ENCODE data around the gene ORC3. TPM values are rescaled to one million over a fixed set of nuclear protein-coding genes. Genes with fewer than 3 reads are reported as not detected.

Gene ORC3
- total RNA-seq, 1 experiment from 2014 or later, result 46.5 TPM

GRCh38 chr6:87655824-87656223 lies 65.9 kb downstream of the ORC3 start:
- CTCF ChIA-PET, result no interaction called here

DNA sequence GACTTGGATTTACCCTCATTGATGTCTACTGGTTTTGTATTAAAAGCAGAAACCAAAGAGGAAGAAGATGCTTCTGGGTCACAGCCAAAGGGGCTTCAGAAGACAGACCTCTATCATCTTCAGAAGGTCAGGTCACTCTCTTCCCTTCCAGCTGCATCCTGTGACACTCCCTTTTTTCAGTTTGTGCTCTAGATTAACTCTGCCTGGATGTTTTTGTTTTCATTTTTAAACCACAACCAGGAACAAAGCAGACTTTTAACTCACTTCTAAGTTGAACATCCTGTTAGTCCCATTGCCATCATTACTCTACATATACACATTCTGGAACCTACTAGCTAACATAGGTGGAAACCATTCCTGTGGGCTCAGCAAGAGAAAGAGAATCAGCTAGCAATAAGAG lies 66.9 kb downstream of the ORC3 start:
- ChIA-PET CTCF (interaction anchor here (0.7 kb wide), 1 partner anchor 41 kb away, joined by 5 read pairs; no protein-coding TSS in a partner anchor), POLR2A (ENCODE audit: low non-redundant PET) (no interaction called here)
- Histone ChIP-seq H3K4me1 (ENCODE audit: insufficient read depth, low read length, poor library complexity, severe bottlenecking) (peaks cover 44% of the 10 kb centered on the region), H3K36me3 (ENCODE audit: insufficient read depth, low read length, poor library complexity, severe bottlenecking) (peaks cover 19% of the 10 kb centered on the region), H3K4me3 (ENCODE audit: low read depth, low read length, poor library complexity, severe bottlenecking) (no peak overlapping the region), H3K27ac (ENCODE audit: low read depth, low read length, poor library complexity, severe bottlenecking) (no peak overlapping the region), H3K27me3 (replicated peaks; ENCODE audit: insufficient read depth, low read depth, low read length, poor library complexity) (no peaks in the 10 kb centered on the region), H3K9me3 (ENCODE audit: low read depth, low read length, poor library complexity, severe bottlenecking) (no peaks in the 10 kb centered on the region)
- TF ChIP-seq CTCF (conservative IDR thresholded peaks at IDR 0.05; ENCODE audit: low read depth, low read length), result no peak
- TF ChIP-seq EZH2 (IDR thresholded peaks at IDR 0.05; ENCODE audit: borderline replicate concordance, low read depth, low read length, poor library complexity, severe bottlenecking), result no peak
- BruUV-seq (replicated peaks), result no TSS peak
- DNase-seq (ENCODE audit: low spot score), result no peak
- intact Hi-C loops (cut with micrococcal nuclease; ENCODE audit: unreplicated experiment), result no loop called here

More at GRCh38 chr6:87655824-87656223, 65.9 kb downstream of the ORC3 start:
- H3K27me3 ChIP-seq (replicated peaks; ENCODE audit: insufficient read depth, low read depth, low read length, poor library complexity), result no peaks in the 10 kb centered on the region
- H3K36me3 ChIP-seq (ENCODE audit: insufficient read depth, low read length, poor library complexity, severe bottlenecking), result peaks cover 19% of the 10 kb centered on the region
- no peak for DNase-seq (ENCODE audit: low spot score)
- peaks cover 34% of the 10 kb centered on the region for H3K4me1 ChIP-seq (ENCODE audit: insufficient read depth, low read length, poor library complexity, severe bottlenecking)
- no TSS peak for BruUV-seq (replicated peaks)
- POLR2A ChIA-PET (ENCODE audit: low non-redundant PET), result no interaction called here
- intact Hi-C loops (cut with micrococcal nuclease; ENCODE audit: unreplicated experiment), result no loop called here
- H3K27ac ChIP-seq (ENCODE audit: low read depth, low read length, poor library complexity, severe bottlenecking), result no peak overlapping the region
- no peak for TF ChIP-seq CTCF (conservative IDR thresholded peaks at IDR 0.05; ENCODE audit: low read depth, low read length)
- no peak for TF ChIP-seq EZH2 (IDR thresholded peaks at IDR 0.05; ENCODE audit: borderline replicate concordance, low read depth, low read length, poor library complexity, severe bottlenecking)
- H3K4me3 ChIP-seq (ENCODE audit: low read depth, low read length, poor library complexity, severe bottlenecking), result no peak overlapping the region
- H3K9me3 ChIP-seq (ENCODE audit: low read depth, low read length, poor library complexity, severe bottlenecking), result no peaks in the 10 kb centered on the region

DNA sequence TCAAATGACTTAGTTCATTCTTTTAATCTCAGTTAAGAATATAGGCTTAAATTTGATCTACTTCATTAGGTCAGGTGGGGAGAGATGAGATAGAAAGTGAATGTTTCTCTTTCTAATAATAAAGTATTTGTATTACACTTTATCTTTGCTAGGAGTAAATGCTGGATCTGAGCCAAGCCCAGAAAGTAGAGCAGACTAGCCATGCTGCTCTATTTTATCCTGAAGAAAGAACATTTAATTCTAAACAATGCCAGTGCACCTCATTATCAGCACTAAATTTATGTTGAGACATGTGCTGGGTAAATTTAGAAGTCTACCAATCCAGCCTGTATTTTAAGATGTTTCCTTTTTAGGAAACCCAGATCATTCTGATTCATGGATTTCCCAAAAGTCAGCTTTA lies 68.6 kb downstream of the ORC3 start:
- TF ChIP-seq EZH2 (IDR thresholded peaks at IDR 0.05; ENCODE audit: borderline replicate concordance, low read depth, low read length, poor library complexity, severe bottlenecking) (no peak), CTCF (conservative IDR thresholded peaks at IDR 0.05; ENCODE audit: low read depth, low read length) (no peak)
- BruUV-seq (replicated peaks), result no TSS peak
- Histone ChIP-seq H3K4me3 (ENCODE audit: low read depth, low read length, poor library complexity, severe bottlenecking) (no peak overlapping the region), H3K27ac (ENCODE audit: low read depth, low read length, poor library complexity, severe bottlenecking) (no peak overlapping the region), H3K36me3 (ENCODE audit: insufficient read depth, low read length, poor library complexity, severe bottlenecking) (peaks cover 22% of the 10 kb centered on the region), H3K4me1 (ENCODE audit: insufficient read depth, low read length, poor library complexity, severe bottlenecking) (peaks cover 31% of the 10 kb centered on the region), H3K9me3 (ENCODE audit: low read depth, low read length, poor library complexity, severe bottlenecking) (no peaks in the 10 kb centered on the region), H3K27me3 (replicated peaks; ENCODE audit: insufficient read depth, low read depth, low read length, poor library complexity) (no peaks in the 10 kb centered on the region)
- DNase-seq (ENCODE audit: low spot score), result no peak
- ChIA-PET POLR2A (ENCODE audit: low non-redundant PET) (no interaction called here), CTCF (no interaction called here)
- intact Hi-C loops (cut with micrococcal nuclease; ENCODE audit: unreplicated experiment), result no loop called here
